ENCODE measurements around the gene MPP3.

DNA sequence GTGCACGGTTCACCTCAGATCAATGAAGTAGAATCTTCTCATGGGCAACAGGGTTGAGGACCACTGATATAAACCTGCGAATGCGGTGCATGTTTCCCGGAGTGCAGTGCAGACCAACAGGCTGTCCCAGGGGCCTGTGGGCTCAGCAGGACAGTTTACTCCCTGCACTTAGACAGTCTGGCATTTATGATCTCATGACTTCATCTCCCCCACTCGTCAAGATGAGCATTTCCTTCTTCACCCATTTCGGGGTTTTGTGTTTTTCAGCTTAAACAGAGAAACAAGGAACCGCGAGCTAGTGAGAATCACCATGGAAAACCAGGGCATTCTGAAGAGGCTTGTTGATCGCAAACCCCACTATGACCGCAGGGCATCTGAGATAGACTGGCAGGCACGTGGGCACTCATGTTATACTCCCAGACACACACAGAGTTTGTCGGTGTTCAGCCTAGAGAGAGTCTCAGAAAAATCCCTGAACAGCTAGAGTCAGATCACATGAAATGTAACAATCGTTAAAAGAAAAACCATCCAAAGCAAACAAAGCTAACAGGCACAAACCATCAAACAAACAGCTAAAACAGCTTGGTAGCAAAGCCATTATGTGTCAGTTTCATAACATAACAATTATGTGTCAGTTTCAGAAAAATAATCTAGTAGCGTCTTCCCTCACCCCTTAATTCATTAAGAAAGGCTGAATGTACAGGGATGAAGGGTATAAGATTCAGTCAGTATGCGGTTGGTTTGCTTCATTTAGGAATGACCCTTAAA lies 49.8 kb downstream of the MPP3 start:
- no peak for TF ChIP-seq CTCF (IDR thresholded peaks at IDR 0.05 in 2 of 3, conservative IDR thresholded peaks at IDR 0.05 in 1 of 3; ENCODE audit: control insufficient read depth in 2 of 3, extremely low read depth in 1 of 3, insufficient read depth in 1 of 3, low read depth in 3 of 3, low read length in 3 of 3)
- no peak for TF ChIP-seq POLR2A (IDR thresholded peaks at IDR 0.05; ENCODE audit: low read depth, low read length)
- TF ChIP-seq KAT2A (conservative IDR thresholded peaks at IDR 0.05; ENCODE audit: control insufficient read depth, low read depth, low read length), result no peak
- TF ChIP-seq HDAC2 (IDR thresholded peaks at IDR 0.05), result no peak
- no peak for TF ChIP-seq ELK1 (IDR thresholded peaks at IDR 0.05; ENCODE audit: low read depth, low read length)
- no peak for TF ChIP-seq MEF2B (IDR thresholded peaks at IDR 0.05; ENCODE audit: partially characterized antibody, poor library complexity, severe bottlenecking)
- TF ChIP-seq EZH2 (IDR thresholded peaks at IDR 0.05; ENCODE audit: borderline replicate concordance, control insufficient read depth, low read depth, low read length), result no peak
- TF ChIP-seq ZBTB40 (IDR thresholded peaks at IDR 0.05; ENCODE audit: borderline replicate concordance), result no peak
- no peak for TF ChIP-seq WRNIP1 (IDR thresholded peaks at IDR 0.05; ENCODE audit: borderline replicate concordance, low read depth, low read length)
- TF ChIP-seq RAD51 (IDR thresholded peaks at IDR 0.05), result no peak

Measured in GM12878 (cell line).